ENCODE results near the gene SLIT3. TPM values are rescaled to one million over a fixed set of nuclear protein-coding genes. Genes with fewer than 3 reads are reported as not detected.

The SLIT3 gene
- total RNA-seq, 1 donor from 2014 or later, result 31.8 TPM

DNA sequence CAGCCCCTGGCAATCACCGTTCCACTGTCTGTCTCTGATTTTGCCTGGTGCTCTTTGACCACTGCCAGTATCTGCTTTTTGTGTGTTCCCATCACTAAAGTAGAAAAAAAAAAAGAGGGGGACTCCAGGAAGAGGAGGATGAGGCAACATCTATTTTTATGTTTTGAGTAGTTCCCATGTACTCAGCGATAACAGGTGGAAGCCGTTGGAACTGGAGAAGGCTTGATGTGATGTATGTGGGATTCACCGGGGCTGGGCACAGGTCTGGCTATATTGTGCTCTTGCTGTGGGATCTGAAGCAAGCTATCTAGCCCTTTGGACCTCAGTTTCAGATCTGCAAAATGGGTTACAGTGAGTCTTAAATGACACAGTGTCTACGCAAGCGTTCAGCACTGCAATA lies 104.9 kb downstream of the SLIT3 start:
- peaks cover 3% of the 10 kb centered on the region for H3K36me3 Mint-ChIP-seq (ENCODE audit: unreplicated experiment)
- no peak overlapping the region for H3K27ac Mint-ChIP-seq (ENCODE audit: unreplicated experiment)
- H3K4me1 Mint-ChIP-seq (ENCODE audit: unreplicated experiment), result peaks cover 13% of the 10 kb centered on the region
- H3K9me3 Mint-ChIP-seq (ENCODE audit: unreplicated experiment), result no peaks in the 10 kb centered on the region
- H3K4me3 Mint-ChIP-seq (ENCODE audit: unreplicated experiment), result no peak overlapping the region
- no peak for DNase-seq (ENCODE audit: extremely low spot score, unreplicated experiment)
- H3K27me3 Mint-ChIP-seq (ENCODE audit: unreplicated experiment), result no peaks in the 10 kb centered on the region
- TF ChIP-seq, protein P1, sequence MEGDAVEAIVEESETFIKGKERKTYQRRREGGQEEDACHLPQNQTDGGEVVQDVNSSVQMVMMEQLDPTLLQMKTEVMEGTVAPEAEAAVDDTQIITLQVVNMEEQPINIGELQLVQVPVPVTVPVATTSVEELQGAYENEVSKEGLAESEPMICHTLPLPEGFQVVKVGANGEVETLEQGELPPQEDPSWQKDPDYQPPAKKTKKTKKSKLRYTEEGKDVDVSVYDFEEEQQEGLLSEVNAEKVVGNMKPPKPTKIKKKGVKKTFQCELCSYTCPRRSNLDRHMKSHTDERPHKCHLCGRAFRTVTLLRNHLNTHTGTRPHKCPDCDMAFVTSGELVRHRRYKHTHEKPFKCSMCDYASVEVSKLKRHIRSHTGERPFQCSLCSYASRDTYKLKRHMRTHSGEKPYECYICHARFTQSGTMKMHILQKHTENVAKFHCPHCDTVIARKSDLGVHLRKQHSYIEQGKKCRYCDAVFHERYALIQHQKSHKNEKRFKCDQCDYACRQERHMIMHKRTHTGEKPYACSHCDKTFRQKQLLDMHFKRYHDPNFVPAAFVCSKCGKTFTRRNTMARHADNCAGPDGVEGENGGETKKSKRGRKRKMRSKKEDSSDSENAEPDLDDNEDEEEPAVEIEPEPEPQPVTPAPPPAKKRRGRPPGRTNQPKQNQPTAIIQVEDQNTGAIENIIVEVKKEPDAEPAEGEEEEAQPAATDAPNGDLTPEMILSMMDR (IDR thresholded peaks at IDR 0.05), result no peak

DNA sequence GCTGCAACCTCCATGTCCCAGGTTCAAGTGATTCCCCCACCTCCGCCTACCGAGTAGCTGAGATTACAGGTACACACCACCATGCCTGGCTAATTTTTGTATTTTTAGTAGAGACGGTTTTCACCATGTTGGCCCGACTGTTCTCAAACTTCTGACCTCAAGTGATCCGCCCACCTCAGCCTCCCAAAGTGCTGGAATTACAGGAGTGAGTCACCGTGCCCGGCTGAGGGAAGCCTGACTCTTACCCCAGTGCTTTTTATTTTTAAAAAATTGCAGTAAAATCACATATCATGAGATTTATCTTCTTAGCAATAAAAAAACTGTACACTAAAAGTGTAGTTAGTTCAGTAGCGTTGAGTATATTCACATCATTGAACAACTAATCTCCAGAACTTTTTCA lies 105.3 kb downstream of the SLIT3 start:
- Mint-ChIP-seq H3K27ac (ENCODE audit: unreplicated experiment) (no peak overlapping the region), H3K36me3 (ENCODE audit: unreplicated experiment) (peaks cover 3% of the 10 kb centered on the region), H3K27me3 (ENCODE audit: unreplicated experiment) (no peaks in the 10 kb centered on the region), H3K9me3 (ENCODE audit: unreplicated experiment) (no peaks in the 10 kb centered on the region), H3K4me1 (ENCODE audit: unreplicated experiment) (peaks cover 14% of the 10 kb centered on the region), H3K4me3 (ENCODE audit: unreplicated experiment) (no peak overlapping the region)
- DNase-seq (ENCODE audit: extremely low spot score, unreplicated experiment), result no peak
- TF ChIP-seq, protein P1 (IDR thresholded peaks at IDR 0.05), result no peak

- Mint-ChIP-seq H3K4me3 (ENCODE audit: unreplicated experiment) (no peak overlapping the region), H3K27ac (ENCODE audit: unreplicated experiment) (no peak overlapping the region), H3K27me3 (ENCODE audit: unreplicated experiment) (peaks cover 3% of the 10 kb centered on the region), H3K9me3 (ENCODE audit: unreplicated experiment) (no peaks in the 10 kb centered on the region), H3K36me3 (ENCODE audit: unreplicated experiment) (peaks cover 3% of the 10 kb centered on the region), H3K4me1 (ENCODE audit: unreplicated experiment) (peaks cover 12% of the 10 kb centered on the region)
- DNase-seq (ENCODE audit: extremely low spot score, unreplicated experiment), result no peak
- TF ChIP-seq, protein P1 (IDR thresholded peaks at IDR 0.05), result no peak
Observed at GRCh38 chr5:169192536-169192935, 108.4 kb downstream of the SLIT3 start.

DNA sequence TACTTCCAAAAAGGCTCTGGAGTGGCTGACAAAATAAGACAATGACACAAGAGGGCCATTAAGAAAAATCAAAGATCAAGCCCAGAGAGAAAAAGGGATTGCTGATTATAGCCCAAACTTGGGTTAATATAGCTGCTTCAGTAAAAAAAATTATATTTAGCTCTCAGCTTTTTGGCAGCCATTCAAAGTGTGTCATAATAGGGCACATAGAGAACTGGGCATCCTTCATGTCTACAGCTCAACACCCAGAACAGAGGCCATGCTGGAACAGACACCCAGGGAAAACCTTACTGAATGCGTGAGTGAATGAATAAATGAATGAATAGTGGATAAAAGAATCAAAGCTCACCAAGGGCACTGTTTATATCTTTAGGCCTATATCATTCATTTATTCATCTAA lies 110.1 kb downstream of the SLIT3 start:
- Mint-ChIP-seq H3K9me3 (ENCODE audit: unreplicated experiment) (no peaks in the 10 kb centered on the region), H3K4me1 (ENCODE audit: unreplicated experiment) (peaks cover 8% of the 10 kb centered on the region), H3K27ac (ENCODE audit: unreplicated experiment) (no peak overlapping the region), H3K4me3 (ENCODE audit: unreplicated experiment) (no peak overlapping the region), H3K27me3 (ENCODE audit: unreplicated experiment) (peaks cover 3% of the 10 kb centered on the region), H3K36me3 (ENCODE audit: unreplicated experiment) (peaks cover 3% of the 10 kb centered on the region)
- no peak for DNase-seq (ENCODE audit: extremely low spot score, unreplicated experiment)
- TF ChIP-seq, protein P1 (IDR thresholded peaks at IDR 0.05), result no peak

GRCh38 chr5:169185626-169186025 lies 115.3 kb downstream of the SLIT3 start:
- Mint-ChIP-seq H3K27me3 (ENCODE audit: unreplicated experiment) (peaks cover 3% of the 10 kb centered on the region), H3K27ac (ENCODE audit: unreplicated experiment) (no peak overlapping the region), H3K36me3 (ENCODE audit: unreplicated experiment) (no peaks in the 10 kb centered on the region), H3K9me3 (ENCODE audit: unreplicated experiment) (no peaks in the 10 kb centered on the region), H3K4me3 (ENCODE audit: unreplicated experiment) (no peak overlapping the region), H3K4me1 (ENCODE audit: unreplicated experiment) (peaks cover 37% of the 10 kb centered on the region)
- DNase-seq (ENCODE audit: extremely low spot score, unreplicated experiment), result no peak
- TF ChIP-seq, protein P1 (IDR thresholded peaks at IDR 0.05), result no peak
